Measurements from ENCODE around the gene NUP210L. TPM values are rescaled to one million over a fixed set of nuclear protein-coding genes. Genes with fewer than 3 reads are reported as not detected.
A peak's percentile ranks its signal among the peaks of the same experiment; 100 is the strongest.
"Not testable (repeated sequence)": the region's sequence is repeated elsewhere in the genome, so short reads cannot be mapped to it uniquely, and the experiment has no call there.

NUP210L gene
- total RNA-seq, 3 donors from 2014 or later, result 0.06 TPM; not detected in 2

DNA sequence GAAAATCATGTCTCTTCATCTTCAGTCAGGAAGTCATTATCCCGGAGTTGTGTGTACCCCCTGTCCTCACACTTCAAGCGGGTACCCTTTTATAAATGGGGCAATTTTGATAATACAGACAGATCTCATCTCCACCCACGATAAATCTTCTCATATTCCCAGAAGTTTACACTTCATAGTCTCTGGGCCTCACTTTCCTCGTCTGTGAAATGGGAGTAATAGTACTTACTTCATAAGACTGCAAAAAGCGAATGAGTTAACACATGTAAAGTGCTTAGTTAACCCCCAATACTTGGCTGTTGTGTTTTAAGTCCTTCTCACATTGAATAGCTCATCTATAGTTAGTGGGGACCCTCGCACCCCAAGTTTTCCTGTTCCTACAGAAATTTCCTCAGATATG lies 820 bp downstream of the NUP210L start:
- H3K9me3 ChIP-seq, result no peaks in the 10 kb centered on the region
- no peak overlapping the region for H3K4me3 ChIP-seq
- ATAC-seq (no peak), DNase-seq (no peak)
- H3K4me1 ChIP-seq (ENCODE audit: low read depth), result no peaks in the 10 kb centered on the region
- H3K36me3 ChIP-seq (ENCODE audit: low read depth), result peaks cover 12% of the 10 kb centered on the region
- intact Hi-C loops (cut with DNase I, micrococcal nuclease), result no loop called here
- TF ChIP-seq, protein P1, sequence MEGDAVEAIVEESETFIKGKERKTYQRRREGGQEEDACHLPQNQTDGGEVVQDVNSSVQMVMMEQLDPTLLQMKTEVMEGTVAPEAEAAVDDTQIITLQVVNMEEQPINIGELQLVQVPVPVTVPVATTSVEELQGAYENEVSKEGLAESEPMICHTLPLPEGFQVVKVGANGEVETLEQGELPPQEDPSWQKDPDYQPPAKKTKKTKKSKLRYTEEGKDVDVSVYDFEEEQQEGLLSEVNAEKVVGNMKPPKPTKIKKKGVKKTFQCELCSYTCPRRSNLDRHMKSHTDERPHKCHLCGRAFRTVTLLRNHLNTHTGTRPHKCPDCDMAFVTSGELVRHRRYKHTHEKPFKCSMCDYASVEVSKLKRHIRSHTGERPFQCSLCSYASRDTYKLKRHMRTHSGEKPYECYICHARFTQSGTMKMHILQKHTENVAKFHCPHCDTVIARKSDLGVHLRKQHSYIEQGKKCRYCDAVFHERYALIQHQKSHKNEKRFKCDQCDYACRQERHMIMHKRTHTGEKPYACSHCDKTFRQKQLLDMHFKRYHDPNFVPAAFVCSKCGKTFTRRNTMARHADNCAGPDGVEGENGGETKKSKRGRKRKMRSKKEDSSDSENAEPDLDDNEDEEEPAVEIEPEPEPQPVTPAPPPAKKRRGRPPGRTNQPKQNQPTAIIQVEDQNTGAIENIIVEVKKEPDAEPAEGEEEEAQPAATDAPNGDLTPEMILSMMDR (IDR thresholded peaks at IDR 0.05), result no peak

DNA sequence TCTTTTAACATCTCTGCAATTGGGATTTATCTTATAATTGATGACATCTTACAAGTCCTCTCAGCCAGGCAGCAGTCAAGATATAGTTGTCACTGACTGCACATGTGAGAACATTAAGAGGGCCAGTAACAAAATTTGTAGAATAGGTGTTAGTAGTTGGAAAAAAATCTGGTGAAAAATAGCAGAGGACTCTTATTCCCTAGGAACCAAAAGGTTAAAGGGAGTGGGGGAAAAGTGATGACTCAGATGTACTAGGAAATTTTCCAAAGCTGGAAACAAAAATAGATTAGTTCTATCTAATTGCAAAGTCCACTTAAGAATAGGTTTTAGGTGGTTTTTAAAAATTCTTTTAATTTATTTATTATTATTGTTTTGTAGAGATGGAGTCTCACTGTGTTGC lies 3.6 kb downstream of the NUP210L start:
- no peak overlapping the region for H3K4me3 ChIP-seq
- H3K4me1 ChIP-seq (ENCODE audit: low read depth), result no peaks in the 10 kb centered on the region
- H3K9me3 ChIP-seq, result no peaks in the 10 kb centered on the region
- intact Hi-C loops (cut with DNase I, micrococcal nuclease), result no loop called here
- TF ChIP-seq, protein P1 (IDR thresholded peaks at IDR 0.05), result no peak
- ATAC-seq, result no peak
- peaks cover 6% of the 10 kb centered on the region for H3K36me3 ChIP-seq (ENCODE audit: low read depth)
- DNase-seq, result no peak

DNA sequence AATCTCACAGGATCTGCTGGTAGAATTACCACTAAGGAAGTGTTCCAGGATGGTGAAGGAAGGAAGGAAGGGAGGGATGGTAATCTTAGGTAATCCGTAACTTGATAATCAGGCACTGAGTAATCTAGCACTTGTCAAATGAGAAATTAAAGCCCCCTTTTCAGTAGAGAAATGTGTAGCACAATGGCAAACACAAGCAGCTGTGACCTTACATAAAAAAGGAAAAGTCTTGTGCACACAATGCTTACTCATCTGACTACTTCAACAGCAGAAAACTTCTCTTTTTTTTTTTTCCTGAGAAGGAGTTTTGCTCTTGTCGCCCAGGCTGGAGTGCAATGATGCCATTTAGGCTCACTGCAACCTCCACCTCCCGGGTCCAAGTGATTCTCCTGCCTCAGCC lies 6.1 kb downstream of the NUP210L start:
- intact Hi-C loops (cut with DNase I, micrococcal nuclease), result no loop called here
- ATAC-seq (no peak), DNase-seq (no peak)
- H3K4me3 ChIP-seq, result no peak overlapping the region
- H3K36me3 ChIP-seq (ENCODE audit: low read depth), result no peaks in the 10 kb centered on the region
- TF ChIP-seq, protein P1 (IDR thresholded peaks at IDR 0.05), result no peak
- no peaks in the 10 kb centered on the region for H3K4me1 ChIP-seq (ENCODE audit: low read depth)
- no peaks in the 10 kb centered on the region for H3K9me3 ChIP-seq

DNA sequence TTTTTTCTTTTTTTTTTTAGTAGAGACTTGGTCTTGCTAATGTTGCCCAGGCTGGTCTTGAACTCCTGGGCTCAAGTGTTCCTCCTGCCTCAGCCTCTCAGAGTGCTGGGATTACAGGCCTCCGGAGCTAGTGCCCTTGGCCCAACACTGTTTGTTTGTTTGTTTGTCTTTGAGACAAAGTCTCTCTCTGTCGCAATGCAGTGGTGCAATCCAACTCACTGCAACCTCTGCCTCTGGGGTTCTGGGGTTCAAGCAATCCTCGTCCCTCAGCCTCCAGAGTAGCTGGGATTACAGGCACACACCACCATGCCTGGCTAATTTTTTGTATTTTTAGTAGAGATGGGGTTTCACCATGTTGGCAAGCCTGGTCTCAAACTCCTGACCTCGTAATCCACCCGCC lies 7.4 kb downstream of the NUP210L start:
- DNase-seq; intact Hi-C loops (cut with DNase I, micrococcal nuclease); ATAC-seq; H3K4me3 ChIP-seq; H3K9me3 ChIP-seq; H3K36me3 ChIP-seq (ENCODE audit: low read depth); H3K4me1 ChIP-seq (ENCODE audit: low read depth): not testable (repeated sequence)

DNA sequence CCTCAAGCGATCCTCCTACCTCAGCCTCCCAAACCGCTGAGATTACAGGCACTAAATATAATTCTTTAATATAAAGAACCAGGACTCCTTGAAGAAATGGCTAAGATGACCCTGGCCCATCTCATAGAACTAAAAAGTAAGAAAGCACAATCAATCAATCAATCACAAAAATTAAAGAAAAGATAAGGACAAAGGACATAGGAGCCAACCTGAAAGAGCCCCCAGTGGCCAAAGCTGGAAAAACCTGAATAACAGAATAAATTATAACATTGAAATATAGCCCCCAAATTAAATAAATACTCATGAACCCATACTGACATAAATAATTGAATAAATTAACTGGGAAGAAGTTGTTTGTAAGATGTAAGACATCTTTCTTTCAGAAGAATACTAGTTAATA lies 8.9 kb downstream of the NUP210L start:
- no peak for ATAC-seq
- Histone ChIP-seq H3K4me1 (ENCODE audit: low read depth) (no peaks in the 10 kb centered on the region), H3K36me3 (ENCODE audit: low read depth) (no peaks in the 10 kb centered on the region), H3K4me3 (no peak overlapping the region), H3K9me3 (no peaks in the 10 kb centered on the region)
- TF ChIP-seq, protein P1 (IDR thresholded peaks at IDR 0.05), result peak; percentile 10
- intact Hi-C loops (cut with DNase I, micrococcal nuclease), result no loop called here
- no peak for DNase-seq

DNA sequence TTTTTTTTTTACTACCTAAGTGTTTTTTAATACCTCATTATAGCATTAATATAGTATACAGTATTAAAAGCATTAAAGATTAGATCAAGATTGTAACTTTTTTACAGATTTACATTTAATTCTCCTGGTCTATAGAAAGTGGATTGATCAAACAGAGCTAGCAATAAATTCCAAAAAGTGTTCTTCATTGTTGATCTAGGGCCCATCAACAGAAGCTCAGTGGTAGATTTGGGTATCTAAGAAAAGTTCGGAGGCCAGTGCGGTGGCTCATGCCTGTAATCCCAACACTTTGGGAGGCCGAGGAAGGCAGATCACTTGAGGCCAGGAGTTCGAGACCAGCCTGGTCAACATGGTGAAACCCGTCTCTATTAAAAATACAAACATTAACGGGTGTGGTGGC lies 12.5 kb downstream of the NUP210L start:
- Histone ChIP-seq H3K4me1 (ENCODE audit: low read depth) (no peaks in the 10 kb centered on the region), H3K36me3 (ENCODE audit: low read depth) (no peaks in the 10 kb centered on the region), H3K9me3 (no peaks in the 10 kb centered on the region), H3K4me3 (no peak overlapping the region)
- intact Hi-C loops (cut with DNase I, micrococcal nuclease), result no loop called here
- TF ChIP-seq, protein P1 (IDR thresholded peaks at IDR 0.05), result no peak
- no peak for DNase-seq
- no peak for ATAC-seq
